ENCODE measurements around the gene ERBB3. TPM values are rescaled to one million over a fixed set of nuclear protein-coding genes. Genes with fewer than 3 reads are reported as not detected.

ERBB3 gene
- total RNA-seq, 5 donors from 2014 or later (not counting 1 experiment from before 2014, with no cell fraction given) = 0.93 to 24.0 (median 8.2) TPM

- H3K4me3 ChIP-seq (ENCODE audit: control insufficient read depth in 1 of 2, extremely low read depth in 1 of 2, low read length in 1 of 2) = no peak overlapping the region
- H3K4me1 ChIP-seq (ENCODE audit: control insufficient read depth in 1 of 2, extremely low read depth in 1 of 2, insufficient read depth in 2 of 2, low read length in 2 of 2) = peaks cover 8 to 22% of the 10 kb centered on the region in 2 experiments
- Mint-ChIP-seq H3K4me1 (peaks cover 34 to 41% (median 35%) of the 10 kb centered on the region in 3 donors), H3K27me3 (no peaks in the 10 kb centered on the region), H3K4me3 (no peak overlapping the region), H3K9me3 (no peaks in the 10 kb centered on the region), H3K36me3 (peaks cover 39% of the 10 kb centered on the region), H3K27ac (no peak overlapping the region)
- WGBS (ENCODE audit: insufficient coverage) = no CpG with 5 or more reads among the region's 3 CpGs
- peaks cover 15 to 54% of the 10 kb centered on the region in 2 donors for H3K36me3 ChIP-seq (ENCODE audit: control insufficient read depth in 2 of 2, extremely low read depth in 1 of 2, insufficient read depth in 1 of 2, low read length in 1 of 2)
- no peak for DNase-seq
- ATAC-seq (replicated peaks in 1 of 4) = no peak
- no peaks in the 10 kb centered on the region for H3K27me3 ChIP-seq (replicated peaks in 1 of 2; ENCODE audit: control insufficient read depth in 2 of 2, extremely low read depth in 1 of 2, insufficient read depth in 2 of 2, low read length in 1 of 2)
- H3K27ac ChIP-seq (ENCODE audit: low read length) = no peak overlapping the region
- POLR2A ChIA-PET = interaction anchor here (0.6 to 2.2 kb wide), 2 partner anchors 17 to 43 kb away, joined by 3 to 7 read pairs; partner anchors contain the start of gene ESYT1 (in 1 of the 2)
- CTCF ChIA-PET = no interaction called here
- no peaks in the 10 kb centered on the region for H3K9me3 ChIP-seq
Measured at GRCh38 chr12:56145217-56145616, 65.3 kb downstream of the ERBB3 start.

- Histone ChIP-seq H3K27me3 (replicated peaks in 1 of 2; ENCODE audit: control insufficient read depth in 2 of 2, extremely low read depth in 1 of 2, insufficient read depth in 2 of 2, low read length in 1 of 2) (no peaks in the 10 kb centered on the region), H3K27ac (ENCODE audit: low read length) (no peak overlapping the region), H3K4me3 (ENCODE audit: control insufficient read depth in 1 of 2, extremely low read depth in 1 of 2, low read length in 1 of 2) (no peak overlapping the region), H3K4me1 (ENCODE audit: control insufficient read depth in 1 of 2, extremely low read depth in 1 of 2, insufficient read depth in 2 of 2, low read length in 2 of 2) (peaks cover 14 to 26% of the 10 kb centered on the region in 2 experiments), H3K9me3 (no peaks in the 10 kb centered on the region), H3K36me3 (ENCODE audit: control insufficient read depth in 2 of 2, extremely low read depth in 1 of 2, insufficient read depth in 1 of 2, low read length in 1 of 2) (peaks cover 15 to 40% of the 10 kb centered on the region in 2 donors)
- no peaks in the 10 kb centered on the region for H3K27me3 Mint-ChIP-seq
- peaks cover 39 to 46% (median 40%) of the 10 kb centered on the region in 3 donors for H3K4me1 Mint-ChIP-seq
- ChIA-PET CTCF (interaction anchor here in 1 of 2 donors (0.7 kb wide), 1 partner anchor 329 kb away, joined by 4 read pairs; the partner anchor contains the start of genes ORMDL2 and SARNP), POLR2A (interaction anchor here in 1 of 2 donors (0.6 kb wide), 1 partner anchor 19 kb away, joined by 3 read pairs; the partner anchor contains the start of gene ESYT1)
- peak overlapping the region; percentile 52 to 66 for H3K27ac Mint-ChIP-seq
- peaks cover 29% of the 10 kb centered on the region for H3K36me3 Mint-ChIP-seq
- ATAC-seq (replicated peaks in 1 of 4) (no peak), DNase-seq (no peak)
- H3K9me3 Mint-ChIP-seq = no peaks in the 10 kb centered on the region
- 94% methylated on average over 6 of the region's 13 CpGs for WGBS (ENCODE audit: insufficient coverage)
- H3K4me3 Mint-ChIP-seq = no peak overlapping the region
Measured at GRCh38 chr12:56146492-56147460, 66.8 kb downstream of the ERBB3 start.

- Mint-ChIP-seq H3K4me1 (peaks cover 30 to 42% (median 37%) of the 10 kb centered on the region in 3 donors), H3K4me3 (peak overlapping the region; percentile 34 to 85 (median 42)), H3K36me3 (peaks cover 4% of the 10 kb centered on the region), H3K27me3 (no peaks in the 10 kb centered on the region), H3K27ac (peak overlapping the region; percentile 96 to 99), H3K9me3 (no peaks in the 10 kb centered on the region)
- Histone ChIP-seq H3K27ac (ENCODE audit: low read length) (no peak overlapping the region), H3K9me3 (no peaks in the 10 kb centered on the region), H3K36me3 (ENCODE audit: control insufficient read depth in 2 of 2, extremely low read depth in 1 of 2, insufficient read depth in 1 of 2, low read length in 1 of 2) (peaks cover 3 to 5% of the 10 kb centered on the region in 2 donors), H3K27me3 (replicated peaks in 1 of 2; ENCODE audit: control insufficient read depth in 2 of 2, extremely low read depth in 1 of 2, insufficient read depth in 2 of 2, low read length in 1 of 2) (no peaks in the 10 kb centered on the region), H3K4me1 (ENCODE audit: control insufficient read depth in 1 of 2, extremely low read depth in 1 of 2, insufficient read depth in 2 of 2, low read length in 2 of 2) (peaks cover 11 to 20% of the 10 kb centered on the region in 2 experiments), H3K4me3 (ENCODE audit: control insufficient read depth in 1 of 2, extremely low read depth in 1 of 2, low read length in 1 of 2) (no peak overlapping the region)
- no CpG with 5 or more reads among the region's 3 CpGs for WGBS (ENCODE audit: insufficient coverage)
- ChIA-PET POLR2A (interaction anchor here in 1 of 2 donors (0.6 kb wide), 2 partner anchors 17 to 32 kb away, joined by 9 to 11 read pairs; partner anchors contain the start of gene ZC3H10), CTCF (interaction anchor here in 1 of 2 donors (0.6 to 1.9 kb wide), 4 partner anchors 8 to 33 kb away, joined by 3 to 12 read pairs (median 6); partner anchors contain the start of genes ESYT1 and ZC3H10)
- ATAC-seq (replicated peaks in 1 of 4) (no peak), DNase-seq (peak in 1 of 35 experiments; percentile 36)
Measured at GRCh38 chr12:56150563-56150962, 70.6 kb downstream of the ERBB3 start.

GRCh38 chr12:56151672-56152131, 71.7 kb downstream of the ERBB3 start:
- Mint-ChIP-seq H3K27ac (peak overlapping the region; percentile 96 to 99), H3K4me3 (peak overlapping the region; percentile 85 to 93 (median 93)), H3K9me3 (no peaks in the 10 kb centered on the region), H3K4me1 (peaks cover 27 to 42% (median 39%) of the 10 kb centered on the region in 3 donors), H3K36me3 (peaks cover 4% of the 10 kb centered on the region), H3K27me3 (no peaks in the 10 kb centered on the region)
- Histone ChIP-seq H3K4me3 (ENCODE audit: control insufficient read depth in 1 of 2, extremely low read depth in 1 of 2, low read length in 1 of 2) (peak overlapping the region; percentile 58 to 80), H3K4me1 (ENCODE audit: control insufficient read depth in 1 of 2, extremely low read depth in 1 of 2, insufficient read depth in 2 of 2, low read length in 2 of 2) (peaks cover 11 to 21% of the 10 kb centered on the region in 2 experiments), H3K36me3 (ENCODE audit: control insufficient read depth in 2 of 2, extremely low read depth in 1 of 2, insufficient read depth in 1 of 2, low read length in 1 of 2) (peaks cover 3 to 5% of the 10 kb centered on the region in 2 donors), H3K9me3 (no peaks in the 10 kb centered on the region), H3K27me3 (replicated peaks in 1 of 2; ENCODE audit: control insufficient read depth in 2 of 2, extremely low read depth in 1 of 2, insufficient read depth in 2 of 2, low read length in 1 of 2) (no peaks in the 10 kb centered on the region), H3K27ac (ENCODE audit: low read length) (peak overlapping the region; percentile 87)
- ChIA-PET POLR2A (interaction anchor here (0.5 to 0.6 kb wide), 3 partner anchors 38 to 178 kb away, joined by 3 to 12 read pairs (median 4); no protein-coding TSS in a partner anchor), CTCF (interaction anchor here (0.6 to 1.9 kb wide), 12 partner anchors 9 to 182 kb away, joined by 3 to 16 read pairs (median 4); partner anchors contain the start of genes ESYT1 (in 2 of the 2), PAN2 (in 1 of the 2), RNF41 (in 1 of the 2) and SMARCC2 (in 1 of the 2))
- DNase-seq (peak; percentile 41 to 76 (median 60)), ATAC-seq (replicated peaks in 1 of 4) (peak; percentile 66 to 73 (median 72))
- WGBS (ENCODE audit: insufficient coverage) = under 1% methylated on average over 12 of the region's 12 CpGs

- peak within 1 kb of the TSS; percentile 58 to 80 for H3K4me3 ChIP-seq (ENCODE audit: control insufficient read depth in 1 of 2, extremely low read depth in 1 of 2, low read length in 1 of 2)
- H3K4me1 Mint-ChIP-seq = peaks cover 28 to 43% (median 42%) of the 10 kb centered on the region in 3 donors
- H3K4me3 Mint-ChIP-seq = peak within 1 kb of the TSS; percentile 85 to 93 (median 93)
- ChIA-PET CTCF (interaction anchor here (0.6 to 1.9 kb wide), 11 partner anchors 8 to 181 kb away, joined by 3 to 16 read pairs (median 4); partner anchors contain the start of genes ESYT1 (in 2 of the 2), PAN2 (in 1 of the 2), RNF41 (in 1 of the 2) and SMARCC2 (in 1 of the 2)), POLR2A (interaction anchor here (0.6 kb wide), 2 partner anchors 42 to 179 kb away, joined by 3 to 4 read pairs; no protein-coding TSS in a partner anchor)
- H3K27ac ChIP-seq (ENCODE audit: low read length) = peak within 1 kb of the TSS; percentile 87
- H3K27me3 Mint-ChIP-seq = no peaks in the 10 kb centered on the region
- no peaks in the 10 kb centered on the region for H3K27me3 ChIP-seq (replicated peaks in 1 of 2; ENCODE audit: control insufficient read depth in 2 of 2, extremely low read depth in 1 of 2, insufficient read depth in 2 of 2, low read length in 1 of 2)
- no peaks in the 10 kb centered on the region for H3K9me3 ChIP-seq
- peaks cover 3 to 5% of the 10 kb centered on the region in 2 donors for H3K36me3 ChIP-seq (ENCODE audit: control insufficient read depth in 2 of 2, extremely low read depth in 1 of 2, insufficient read depth in 1 of 2, low read length in 1 of 2)
- H3K4me1 ChIP-seq (ENCODE audit: control insufficient read depth in 1 of 2, extremely low read depth in 1 of 2, insufficient read depth in 2 of 2, low read length in 2 of 2) = peaks cover 11 to 26% of the 10 kb centered on the region in 2 experiments
- no peaks in the 10 kb centered on the region for H3K9me3 Mint-ChIP-seq
- peaks cover 4% of the 10 kb centered on the region for H3K36me3 Mint-ChIP-seq
- ATAC-seq (replicated peaks in 1 of 4) = peak; percentile 93 to 94 (median 93)
- peak within 1 kb of the TSS; percentile 96 to 99 for H3K27ac Mint-ChIP-seq
- under 1% methylated on average over 22 of the region's 37 CpGs for WGBS (ENCODE audit: insufficient coverage)
- peak; percentile 80 to 95 (median 89) for DNase-seq
Measured at GRCh38 chr12:56152132-56152755, 72.3 kb downstream of the ERBB3 start, which contains the start of gene MYL6B. TSS of gene MYL6B (plus strand) at chr12:56152587. CDS start at chr12:56153919, 1,332 bp downstream.

Data from T-cell (primary cell).